ENCODE data around the gene TMEM229B.

DNA sequence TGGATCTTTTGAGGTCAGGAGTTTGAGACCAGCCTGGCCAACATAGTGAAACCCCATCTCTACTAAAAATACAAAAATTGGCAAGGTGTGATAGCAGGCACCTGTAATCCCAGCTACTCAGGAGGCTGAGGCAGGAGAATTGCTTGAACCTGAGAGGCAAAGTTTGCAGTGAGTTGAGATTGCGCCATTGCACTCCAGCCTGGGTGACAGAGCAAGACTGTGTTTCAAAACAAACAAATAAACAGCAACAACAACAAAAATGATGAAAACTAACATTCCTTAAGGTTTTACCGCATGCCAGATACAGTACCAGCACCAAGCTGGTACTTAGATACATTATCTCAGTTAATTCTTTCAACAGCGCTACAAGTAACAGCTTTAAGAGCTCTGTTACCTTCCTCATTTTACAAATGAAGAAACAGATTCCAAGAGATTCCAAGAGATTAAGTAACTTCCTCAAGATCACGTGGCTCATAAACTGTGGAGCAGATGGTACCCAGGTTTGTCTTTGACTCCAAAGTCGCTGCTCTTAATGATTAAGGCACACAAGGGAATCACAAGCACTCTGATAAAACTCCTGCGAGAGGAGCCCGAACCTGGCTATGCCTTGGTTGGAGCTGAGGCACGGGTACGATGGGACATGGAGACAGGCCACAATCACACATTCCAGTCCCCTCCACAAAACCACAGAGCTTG is 58.9 kb downstream of the TMEM229B start:
- no peak for TF ChIP-seq REST (IDR thresholded peaks at IDR 0.05; ENCODE audit: low read depth)
- TF ChIP-seq, protein P1, sequence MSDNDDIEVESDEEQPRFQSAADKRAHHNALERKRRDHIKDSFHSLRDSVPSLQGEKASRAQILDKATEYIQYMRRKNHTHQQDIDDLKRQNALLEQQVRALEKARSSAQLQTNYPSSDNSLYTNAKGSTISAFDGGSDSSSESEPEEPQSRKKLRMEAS (IDR thresholded peaks at IDR 0.05), result no peak
- no peak for TF ChIP-seq CTCF (IDR thresholded peaks at IDR 0.05 in 2 of 3, conservative IDR thresholded peaks at IDR 0.05 in 1 of 3; ENCODE audit: borderline replicate concordance in 1 of 3, insufficient read depth in 1 of 3, low read depth in 2 of 3, low read length in 2 of 3)
- no peak for TF ChIP-seq POLR2A (IDR thresholded peaks at IDR 0.05; ENCODE audit: borderline replicate concordance, extremely low read depth, insufficient read depth, insufficient read length)
- no peak for TF ChIP-seq POLR2AphosphoS5 (IDR thresholded peaks at IDR 0.05; ENCODE audit: low read depth, low read length)
- no peak for TF ChIP-seq EGR1 (IDR thresholded peaks at IDR 0.05; ENCODE audit: low read depth)

All from HCT116 (cell line).